GF-D8 (cell line): ENCODE measurements around the gene NPHP4.

Source experiments
- DNase-seq: peaks from one replicate; lab custom pipeline; 2025; lab: John Stamatoyannopoulos, UW

The NPHP4 gene

GRCh38 chr1:5891736-5892135, 100.5 kb downstream of the NPHP4 start:
- no peak for DNase-seq

- DNase-seq, result no peak
Observed at GRCh38 chr1:5891137-5891536, 101.1 kb downstream of the NPHP4 start.

GRCh38 chr1:5890346-5891106, 101.7 kb downstream of the NPHP4 start:
- no peak for DNase-seq

GRCh38 chr1:5889901-5890300, 102.3 kb downstream of the NPHP4 start:
- no peak for DNase-seq

- no peak for DNase-seq
Observed at GRCh38 chr1:5889462-5889861, 102.8 kb downstream of the NPHP4 start.

- DNase-seq, result no peak
Observed at GRCh38 chr1:5888606-5889211, 103.5 kb downstream of the NPHP4 start.

GRCh38 chr1:5887971-5888361, 104.3 kb downstream of the NPHP4 start:
- no peak for DNase-seq

GRCh38 chr1:5887349-5887970, 104.8 kb downstream of the NPHP4 start:
- no peak for DNase-seq

- no peak for DNase-seq
Observed at GRCh38 chr1:5886541-5887348, 105.5 kb downstream of the NPHP4 start.

- no peak for DNase-seq
Observed at GRCh38 chr1:5886140-5886483, 106.1 kb downstream of the NPHP4 start.

- DNase-seq, result no peak
Observed at GRCh38 chr1:5885471-5886139, 106.6 kb downstream of the NPHP4 start.

- no peak for DNase-seq
Observed at GRCh38 chr1:5884110-5884509, 108.1 kb downstream of the NPHP4 start.

- DNase-seq, result no peak
Observed at GRCh38 chr1:5883129-5884048, 108.8 kb downstream of the NPHP4 start.

GRCh38 chr1:5882367-5883128, 109.7 kb downstream of the NPHP4 start:
- no peak for DNase-seq

GRCh38 chr1:5881526-5882222, 110.6 kb downstream of the NPHP4 start:
- no peak for DNase-seq

GRCh38 chr1:5880630-5881405, 111.4 kb downstream of the NPHP4 start:
- DNase-seq, result no peak

GRCh38 chr1:5879421-5879820, 112.8 kb downstream of the NPHP4 start:
- DNase-seq, result no peak

- DNase-seq, result no peak
Observed at GRCh38 chr1:5878971-5879370, 113.3 kb downstream of the NPHP4 start.
